Thyroid gland (tissue), 4 donors: ENCODE measurements around the gene CRIM1. TPM values are rescaled to one million over a fixed set of nuclear protein-coding genes. Genes with fewer than 3 reads are reported as not detected.
A peak's percentile ranks its signal among the peaks of the same experiment; 100 is the strongest.
"Not testable (repeated sequence)": the region's sequence is repeated elsewhere in the genome, so short reads cannot be mapped to it uniquely, and the experiment has no call there.

Experiments used
- DNase-seq, 2 donors: peaks; one replicate each; pipeline ENCODE4 v3.0.0-alpha.2; 2019
- H3K27ac ChIP-seq, 3 donors: fragments of 200-600 bp; sonication (generic); 1 replicate in 2 of 3; 2 replicates in 1 of 3; pipeline ENCODE4 v1.5.1; 2016 to 2019; ENCODE audit warnings: mild to moderate bottlenecking in 1 of 3, moderate library complexity in 1 of 3
- H3K27me3 ChIP-seq: fragments of 200-600 bp; sonication (generic); one replicate; pipeline ENCODE4 v1.5.1; 2019
- H3K36me3 ChIP-seq, 2 donors: fragments of 200-600 bp; sonication (generic); one replicate each; pipeline ENCODE4 v1.5.1; 2016 to 2019
- H3K4me1 ChIP-seq, 2 donors: fragments of 200-600 bp; sonication (generic); one replicate each; pipeline ENCODE4 v1.5.1; 2017 to 2019
- H3K4me3 ChIP-seq, 3 donors: fragments of 200-600 bp; sonication (generic); replicated peaks in 1 of 3; 1 replicate in 2 of 3; 2 replicates in 1 of 3; pipeline ENCODE4 v1.5.1; 2016; ENCODE audit warnings: mild to moderate bottlenecking in 1 of 3
- H3K9me3 ChIP-seq: fragments of 200-600 bp; sonication (generic); one replicate; pipeline ENCODE4 v1.5.1; 2017
- POLR2A ChIP-seq, 2 donors: fragments of 450-650 bp; IDR thresholded peaks; one replicate each; pipeline ENCODE4 v1.6.1; 2017; ENCODE audit warnings: antibody characterized with exemption in 2 of 2, mild to moderate bottlenecking in 2 of 2, moderate library complexity in 1 of 2
- WGBS, 2 donors: methylation state at CpG; one replicate each; pipeline ENCODE4 v1.1.5; 2017; 5-methylcytosine and 5-hydroxymethylcytosine counted together
- intact Hi-C: fragments of 100-400 bp; cut with DNase I; formaldehyde crosslinking; loops from one replicate; pipeline ENCODE4 v1.15.1; 2023
- total RNA-seq, 4 donors: library from RNA; depleted of rRNA; stranded (reverse); fragments of >200 nt; gene quantifications; one replicate each; pipeline ENCODE4 v1.2.3, GENCODE V29; 2016
- TF ChIP-seq, protein P1 (sequence below), 6 experiments: fragments of 200-600 bp in 3 of 6; fragments of 450-650 bp in 3 of 6; sonication (generic) in 3 of 6; IDR thresholded peaks; one replicate each; pipeline ENCODE4 v1.5.1; 2016 to 2019; ENCODE audit warnings: antibody characterized with exemption in 6 of 6, mild to moderate bottlenecking in 2 of 6, inconsistent platforms in 1 of 6, moderate library complexity in 1 of 6

Gene CRIM1
- 100 to 1,000 TPM in 1 of 4 donors, 10 to 100 TPM in 3; 49.5 to 104 (median 71.5) TPM for total RNA-seq

DNA sequence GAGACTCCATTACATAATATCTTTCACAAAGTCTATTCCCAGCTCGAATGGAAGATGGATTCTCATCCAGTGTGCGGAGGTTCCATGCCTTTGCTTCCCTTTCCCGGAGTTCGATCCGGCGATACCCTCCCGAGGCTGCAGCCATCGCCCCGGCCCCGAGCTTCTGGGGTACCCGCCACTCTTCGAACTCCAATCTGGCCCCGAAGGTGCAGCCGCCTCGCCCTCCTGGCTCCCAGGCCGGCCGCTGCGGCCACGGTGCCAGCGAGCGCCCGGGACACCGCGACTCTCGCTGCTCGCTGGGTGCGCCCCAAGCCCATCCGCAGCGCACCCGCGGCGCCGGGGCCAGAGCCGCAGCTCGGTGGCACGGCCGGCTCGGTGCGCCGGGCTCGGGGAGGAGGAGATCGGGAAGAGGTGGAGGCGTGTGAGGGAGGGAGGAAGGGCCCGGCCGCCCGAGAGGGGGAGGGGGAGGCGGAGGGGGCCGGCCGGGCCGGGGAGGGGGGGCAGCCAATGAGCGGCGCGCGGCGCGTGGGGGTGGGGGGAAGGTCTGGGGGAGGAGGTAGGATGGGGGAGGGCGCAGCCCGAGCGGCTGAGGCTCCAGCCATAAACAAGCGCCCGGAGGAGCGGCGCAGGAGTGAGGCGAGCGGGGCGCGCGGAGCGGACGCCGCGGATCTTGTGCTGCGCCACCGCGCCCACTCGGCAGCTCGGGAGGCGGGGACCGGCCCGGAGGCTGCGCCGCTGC lies at the start of gene CRIM1:
CRIM1 (plus strand) TSS at position 628 of the 739 bp plus-strand sequence. CDS start 515 bp downstream, outside the sequence.
- H3K4me3 ChIP-seq, result peak within 1 kb of the TSS; percentile 66 to 83 (median 79)
- H3K27ac ChIP-seq, result peak within 1 kb of the TSS; percentile 56 to 90 (median 71)
- H3K4me1 ChIP-seq, result peaks cover 17 to 43% of the 10 kb centered on the region in 2 donors
- 1% methylated on average over 17 to 38 of the region's 82 CpGs for WGBS, 2 donors
- no peaks in the 10 kb centered on the region for H3K36me3 ChIP-seq
- peak; percentile 88 to 90 for DNase-seq
- intact Hi-C loops, result no loop called here
- no peaks in the 10 kb centered on the region for H3K27me3 ChIP-seq
- H3K9me3 ChIP-seq, result no peaks in the 10 kb centered on the region
- TF ChIP-seq, protein P1, sequence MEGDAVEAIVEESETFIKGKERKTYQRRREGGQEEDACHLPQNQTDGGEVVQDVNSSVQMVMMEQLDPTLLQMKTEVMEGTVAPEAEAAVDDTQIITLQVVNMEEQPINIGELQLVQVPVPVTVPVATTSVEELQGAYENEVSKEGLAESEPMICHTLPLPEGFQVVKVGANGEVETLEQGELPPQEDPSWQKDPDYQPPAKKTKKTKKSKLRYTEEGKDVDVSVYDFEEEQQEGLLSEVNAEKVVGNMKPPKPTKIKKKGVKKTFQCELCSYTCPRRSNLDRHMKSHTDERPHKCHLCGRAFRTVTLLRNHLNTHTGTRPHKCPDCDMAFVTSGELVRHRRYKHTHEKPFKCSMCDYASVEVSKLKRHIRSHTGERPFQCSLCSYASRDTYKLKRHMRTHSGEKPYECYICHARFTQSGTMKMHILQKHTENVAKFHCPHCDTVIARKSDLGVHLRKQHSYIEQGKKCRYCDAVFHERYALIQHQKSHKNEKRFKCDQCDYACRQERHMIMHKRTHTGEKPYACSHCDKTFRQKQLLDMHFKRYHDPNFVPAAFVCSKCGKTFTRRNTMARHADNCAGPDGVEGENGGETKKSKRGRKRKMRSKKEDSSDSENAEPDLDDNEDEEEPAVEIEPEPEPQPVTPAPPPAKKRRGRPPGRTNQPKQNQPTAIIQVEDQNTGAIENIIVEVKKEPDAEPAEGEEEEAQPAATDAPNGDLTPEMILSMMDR (IDR thresholded peaks at IDR 0.05), result no peak
- TF ChIP-seq POLR2A (IDR thresholded peaks at IDR 0.05), result peak; percentile 52 to 94

- TF ChIP-seq, protein P1 (IDR thresholded peaks at IDR 0.05), result no peak
- TF ChIP-seq POLR2A (IDR thresholded peaks at IDR 0.05), result no peak
- intact Hi-C loops, result no loop called here
- H3K4me1 ChIP-seq, result no peaks in the 10 kb centered on the region
- DNase-seq, result no peak
- H3K27ac ChIP-seq, result no peak overlapping the region
- no peak overlapping the region for H3K4me3 ChIP-seq
- no peaks in the 10 kb centered on the region for H3K36me3 ChIP-seq
- WGBS, 2 donors, result 77 to 94% methylated on average over 3 of the region's 3 CpGs
- no peaks in the 10 kb centered on the region for H3K9me3 ChIP-seq
- no peaks in the 10 kb centered on the region for H3K27me3 ChIP-seq
Measured at GRCh38 chr2:36307441-36307840, 48.1 kb upstream of the CRIM1 start.

DNA sequence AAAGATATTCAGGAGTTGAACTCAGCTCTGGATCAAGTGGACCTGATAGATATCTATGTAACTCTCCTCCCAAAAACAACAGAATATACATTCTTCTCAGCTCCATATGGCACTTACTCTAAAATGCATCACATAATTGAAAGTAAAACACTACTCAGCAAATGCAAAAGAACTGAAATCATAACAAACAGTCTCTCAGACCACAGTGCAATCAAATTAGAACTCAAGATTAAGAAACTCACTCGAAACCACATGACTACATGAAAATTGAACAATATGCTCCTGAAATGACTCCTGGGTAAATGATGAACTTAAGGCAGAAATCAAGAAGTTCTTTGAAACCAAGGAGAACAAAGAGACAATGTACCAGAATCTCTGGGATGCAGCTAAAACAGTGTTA lies 45.1 kb upstream of the CRIM1 start:
- H3K9me3 ChIP-seq, H3K36me3 ChIP-seq, H3K27ac ChIP-seq, H3K4me1 ChIP-seq, H3K27me3 ChIP-seq, intact Hi-C loops, DNase-seq, H3K4me3 ChIP-seq: not testable (repeated sequence)
- WGBS, 2 donors, result 83 to 89% methylated on average over 1 of the region's 1 CpG

GRCh38 chr2:36318547-36318946 lies 37.0 kb upstream of the CRIM1 start:
- TF ChIP-seq POLR2A (IDR thresholded peaks at IDR 0.05), result no peak
- TF ChIP-seq, protein P1 (IDR thresholded peaks at IDR 0.05), result peak in 4 of 6 experiments; percentile 28 to 39 (median 29)
- intact Hi-C loops, result no loop called here
- Histone ChIP-seq H3K4me3 (no peak overlapping the region), H3K27me3 (no peaks in the 10 kb centered on the region), H3K9me3 (no peaks in the 10 kb centered on the region), H3K4me1 (no peaks in the 10 kb centered on the region), H3K36me3 (no peaks in the 10 kb centered on the region), H3K27ac (no peak overlapping the region)
- peak in 1 of 2 donors; percentile 1 for DNase-seq
- WGBS, 2 donors, result 89 to 90% methylated on average over 1 of the region's 1 CpG

DNA sequence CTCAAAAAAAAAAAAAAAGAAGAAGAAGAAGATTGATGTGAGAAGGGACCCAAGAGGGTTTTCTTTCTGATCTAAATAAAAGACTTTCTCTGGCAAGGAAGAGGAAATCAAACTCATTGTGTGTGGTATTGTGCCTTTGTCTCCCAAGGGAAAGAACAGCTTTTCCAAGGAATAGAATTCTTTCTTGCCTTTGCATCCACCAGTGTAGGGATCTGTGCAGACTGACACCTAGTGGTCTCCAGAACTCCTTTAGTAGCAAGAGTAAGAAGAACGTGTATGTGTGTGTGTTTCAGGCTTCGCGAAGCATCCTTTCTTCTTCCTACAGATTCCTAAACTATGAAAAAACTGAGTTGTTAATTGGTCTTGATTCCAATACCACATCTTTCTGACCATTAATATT lies 33.5 kb upstream of the CRIM1 start:
- no peak for DNase-seq
- Histone ChIP-seq H3K4me3 (no peak overlapping the region), H3K27me3 (no peaks in the 10 kb centered on the region), H3K4me1 (no peaks in the 10 kb centered on the region), H3K27ac (no peak overlapping the region), H3K9me3 (no peaks in the 10 kb centered on the region), H3K36me3 (no peaks in the 10 kb centered on the region)
- TF ChIP-seq, protein P1 (IDR thresholded peaks at IDR 0.05), result peak in 2 of 6 experiments; percentile 18 to 29
- TF ChIP-seq POLR2A (IDR thresholded peaks at IDR 0.05), result no peak
- 55 to 60% methylated on average over 3 of the region's 3 CpGs for WGBS, 2 donors
- intact Hi-C loops, result no loop called here
